BJ (cell line): ENCODE data around the gene IRS2. TPM values are rescaled to one million over a fixed set of nuclear protein-coding genes. Genes with fewer than 3 reads are reported as not detected.

ENCODE experiments used
- CTCF ChIA-PET: fragments of 350-600 bp; formaldehyde crosslinking; extraction: SDS; loops from one replicate; lab custom pipeline; 2021; ENCODE audit warnings: antibody characterized with exemption, inconsistent platforms; lab: Yijun Ruan, JAX
- POLR2A ChIA-PET: fragments of 300-600 bp; sonication (Branson Sonifier 250); formaldehyde crosslinking; extraction: SDS; loops from one replicate; lab custom pipeline; 2021; ENCODE audit warnings: antibody characterized with exemption; lab: Charles Lee
- DNase-seq: peaks from one replicate; pipeline ENCODE4 v3.0.0-alpha.2; 2011; ENCODE audit warnings: low read depth
- H3K27me3 ChIP-seq: 2 replicates; pipeline ENCODE4 v1.6.0; 2011; ENCODE audit warnings: low read length; ENCODE audit not compliant: control insufficient read depth, insufficient read depth
- H3K36me3 ChIP-seq: 2 replicates; pipeline ENCODE4 v1.5.1; 2011; ENCODE audit warnings: low read length; ENCODE audit not compliant: control insufficient read depth, insufficient read depth
- H3K4me3 ChIP-seq: 2 replicates; pipeline ENCODE4 v1.5.1; 2011; ENCODE audit warnings: low read depth, mild to moderate bottlenecking, control low read depth, low read length
- polyA plus RNA-seq: library from polyadenylated mRNA; depleted of rRNA; stranded (reverse); fragments of >200 nt; gene quantifications from 2 replicates; pipeline ENCODE4 v1.2.3, GENCODE V29; 2011
- TF ChIP-seq, protein P1 (sequence below): IDR thresholded peaks from 2 replicates; pipeline ENCODE4 v1.5.1; 2011; ENCODE audit warnings: low read depth, mild to moderate bottlenecking, control low read depth, inconsistent platforms, low read length, moderate library complexity; ENCODE audit not compliant: insufficient read depth

The IRS2 gene
- polyA plus RNA-seq, 1 experiment, result 1.3 TPM

DNA sequence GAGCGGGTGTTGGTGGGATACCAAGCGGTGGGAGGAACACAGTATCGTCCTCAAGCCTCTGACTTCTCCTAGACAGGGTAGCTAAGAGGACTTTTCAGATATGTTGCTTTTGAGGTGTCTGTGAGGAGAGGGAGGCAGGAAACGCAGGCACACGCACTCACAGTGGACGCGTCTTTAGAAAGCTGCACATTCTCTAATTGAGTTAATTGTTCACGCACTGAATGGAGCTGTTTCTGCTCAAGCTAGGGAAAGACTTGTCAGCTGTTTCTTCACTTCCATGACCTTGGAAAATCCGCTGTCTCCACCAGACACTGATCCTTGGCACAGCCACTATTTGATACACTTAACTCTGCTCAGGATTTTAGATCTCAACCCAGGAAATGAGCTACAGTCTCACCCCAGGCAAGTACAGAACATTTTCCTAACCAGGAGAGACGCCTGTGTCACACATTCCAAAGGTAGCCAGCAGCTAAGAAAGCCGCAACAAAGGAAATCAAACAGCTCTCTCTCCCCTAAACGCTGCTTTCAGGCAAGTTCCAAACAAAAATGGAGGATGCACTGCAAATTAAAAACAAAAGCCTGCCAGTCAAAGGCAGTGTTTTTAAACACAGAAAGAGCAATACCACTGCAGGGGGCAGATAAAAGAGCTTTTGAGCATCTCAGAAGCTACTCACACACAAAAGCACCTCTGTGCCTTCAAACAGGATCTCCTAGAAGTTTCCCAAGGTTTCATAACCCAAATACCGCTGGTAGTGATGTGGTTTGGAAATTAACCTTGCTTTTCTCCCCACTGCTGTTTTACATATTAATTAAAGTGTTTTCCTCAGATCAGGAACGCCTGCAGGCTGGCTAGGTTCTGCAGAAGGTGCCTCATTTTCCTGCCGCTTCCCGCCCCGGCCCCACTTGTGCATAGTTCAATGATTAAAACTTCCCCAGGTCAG lies 57.3 kb downstream of the IRS2 start:
- Histone ChIP-seq H3K27me3 (peaks cover 2% of the 10 kb centered on the region), H3K4me3 (no peak overlapping the region), H3K36me3 (no peaks in the 10 kb centered on the region)
- no peak for DNase-seq
- TF ChIP-seq, protein P1, sequence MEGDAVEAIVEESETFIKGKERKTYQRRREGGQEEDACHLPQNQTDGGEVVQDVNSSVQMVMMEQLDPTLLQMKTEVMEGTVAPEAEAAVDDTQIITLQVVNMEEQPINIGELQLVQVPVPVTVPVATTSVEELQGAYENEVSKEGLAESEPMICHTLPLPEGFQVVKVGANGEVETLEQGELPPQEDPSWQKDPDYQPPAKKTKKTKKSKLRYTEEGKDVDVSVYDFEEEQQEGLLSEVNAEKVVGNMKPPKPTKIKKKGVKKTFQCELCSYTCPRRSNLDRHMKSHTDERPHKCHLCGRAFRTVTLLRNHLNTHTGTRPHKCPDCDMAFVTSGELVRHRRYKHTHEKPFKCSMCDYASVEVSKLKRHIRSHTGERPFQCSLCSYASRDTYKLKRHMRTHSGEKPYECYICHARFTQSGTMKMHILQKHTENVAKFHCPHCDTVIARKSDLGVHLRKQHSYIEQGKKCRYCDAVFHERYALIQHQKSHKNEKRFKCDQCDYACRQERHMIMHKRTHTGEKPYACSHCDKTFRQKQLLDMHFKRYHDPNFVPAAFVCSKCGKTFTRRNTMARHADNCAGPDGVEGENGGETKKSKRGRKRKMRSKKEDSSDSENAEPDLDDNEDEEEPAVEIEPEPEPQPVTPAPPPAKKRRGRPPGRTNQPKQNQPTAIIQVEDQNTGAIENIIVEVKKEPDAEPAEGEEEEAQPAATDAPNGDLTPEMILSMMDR, result no peak
- POLR2A ChIA-PET, result no interaction called here
- CTCF ChIA-PET, result interaction anchor here (1.0 kb wide), 1 partner anchor 814 kb away, joined by 3 read pairs; no protein-coding TSS in a partner anchor

DNA sequence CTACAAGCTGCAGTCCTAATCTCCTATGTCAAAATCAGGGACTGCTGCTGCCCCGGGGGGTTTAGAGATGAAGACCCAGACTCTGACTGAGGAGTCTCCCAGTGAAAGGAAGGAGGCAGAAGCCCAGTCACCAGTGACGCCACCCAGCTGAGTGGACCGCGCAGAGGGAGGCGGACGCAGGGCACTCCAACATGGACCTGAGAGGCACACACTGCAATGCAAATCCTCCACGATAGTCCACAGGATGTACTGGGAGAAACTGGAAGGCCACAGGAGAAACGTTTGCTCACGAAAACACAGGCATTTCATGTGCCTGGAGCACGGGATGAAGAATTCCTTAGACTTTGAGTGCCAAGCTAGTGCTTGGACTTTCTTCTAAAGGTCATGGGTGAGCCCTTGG lies 58.3 kb downstream of the IRS2 start:
- no peak for DNase-seq
- peaks cover 2% of the 10 kb centered on the region for H3K27me3 ChIP-seq
- TF ChIP-seq, protein P1, result no peak
- ChIA-PET CTCF (interaction anchor here (0.9 kb wide), 1 partner anchor 17 kb away, joined by 4 read pairs; no protein-coding TSS in a partner anchor), POLR2A (no interaction called here)
- no peaks in the 10 kb centered on the region for H3K36me3 ChIP-seq
- no peak overlapping the region for H3K4me3 ChIP-seq

GRCh38 chr13:109727251-109727650 lies 59.1 kb downstream of the IRS2 start:
- no peak for DNase-seq
- H3K27me3 ChIP-seq, result peaks cover 2% of the 10 kb centered on the region
- POLR2A ChIA-PET, result no interaction called here

GRCh38 chr13:109725995-109726637 lies 60.3 kb downstream of the IRS2 start:
- ChIA-PET CTCF (interaction anchor here (1.1 kb wide), 1 partner anchor 22 kb away, joined by 3 read pairs; no protein-coding TSS in a partner anchor), POLR2A (no interaction called here)
- TF ChIP-seq, protein P1, result no peak
- Histone ChIP-seq H3K4me3 (no peak overlapping the region), H3K27me3 (peaks cover 2% of the 10 kb centered on the region), H3K36me3 (no peaks in the 10 kb centered on the region)
- DNase-seq, result no peak

More at GRCh38 chr13:109727251-109727650, 59.1 kb downstream of the IRS2 start:
- no peak overlapping the region for H3K4me3 ChIP-seq
- TF ChIP-seq, protein P1, result no peak
- CTCF ChIA-PET, result no interaction called here
- no peaks in the 10 kb centered on the region for H3K36me3 ChIP-seq

GRCh38 chr13:109725297-109725696 lies 61.1 kb downstream of the IRS2 start:
- TF ChIP-seq, protein P1, result no peak
- no peak overlapping the region for H3K4me3 ChIP-seq
- DNase-seq, result no peak
- H3K36me3 ChIP-seq, result no peaks in the 10 kb centered on the region
- H3K27me3 ChIP-seq, result no peaks in the 10 kb centered on the region; the same call in none of the 2 replicates
- CTCF ChIA-PET, result interaction anchor here (1.4 kb wide), 1 partner anchor 17 kb away, joined by 3 read pairs; no protein-coding TSS in a partner anchor
- POLR2A ChIA-PET, result no interaction called here
